Brain microvascular endothelial cell (primary cell): ENCODE measurements around the gene NDUFAB1.
"Not testable (repeated sequence)": the region's sequence is repeated elsewhere in the genome, so short reads cannot be mapped to it uniquely, and the experiment has no call there.

ENCODE experiments used
- DNase-seq: peaks from one replicate; pipeline ENCODE4 v3.0.0-alpha.2; 2020
- H3K27ac ChIP-seq: fragments of 250-450 bp; sonication (Bioruptor Pico); 2 replicates; pipeline ENCODE4 v1.5.1; 2020; ENCODE audit warnings: mild to moderate bottlenecking, moderate library complexity
- H3K27me3 ChIP-seq: fragments of 250-450 bp; sonication (Bioruptor Pico); replicated peaks from 2 replicates; pipeline ENCODE4 v1.5.1; 2020; ENCODE audit warnings: mild to moderate bottlenecking
- H3K36me3 ChIP-seq: fragments of 250-450 bp; sonication (Bioruptor Pico); replicated peaks from 2 replicates; pipeline ENCODE4 v1.5.1; 2020; ENCODE audit warnings: mild to moderate bottlenecking
- H3K4me3 ChIP-seq: 2 replicates; pipeline ENCODE4 v1.5.1; 2011; ENCODE audit warnings: low read depth, mild to moderate bottlenecking, control low read depth, low read length, moderate library complexity
- CTCF ChIP-seq: IDR thresholded peaks from 2 replicates; pipeline ENCODE4 v1.5.1; 2011; ENCODE audit warnings: low read depth, mild to moderate bottlenecking, moderate library complexity, low read length, control low read depth, inconsistent platforms; ENCODE audit errors: missing control alignments
- in situ Hi-C: cut with HindIII; loops from 2 replicates; pipeline ENCODE4 v1.10.0; 2017; ENCODE audit warnings: low sequenced_read_pairs, low pct_ligation_motif_present

The NDUFAB1 gene

GRCh38 chr16:23554536-23554935, 41.6 kb downstream of the NDUFAB1 start:
- no peak for TF ChIP-seq CTCF
- H3K36me3 ChIP-seq: peaks cover 19% of the 10 kb centered on the region
- H3K4me3 ChIP-seq: no peak overlapping the region
- H3K27ac ChIP-seq: no peak overlapping the region
- H3K27me3 ChIP-seq: no peaks in the 10 kb centered on the region
- DNase-seq: no peak
- in situ Hi-C loops: no loop called here

GRCh38 chr16:23552161-23552560, 44.0 kb downstream of the NDUFAB1 start:
- Histone ChIP-seq H3K36me3 (peaks cover 31% of the 10 kb centered on the region), H3K27me3 (no peaks in the 10 kb centered on the region), H3K4me3 (no peak overlapping the region), H3K27ac (no peak overlapping the region)
- DNase-seq: no peak
- TF ChIP-seq CTCF: no peak
- in situ Hi-C loops: no loop called here

GRCh38 chr16:23549938-23550337, 46.2 kb downstream of the NDUFAB1 start:
- in situ Hi-C loops: no loop called here
- H3K36me3 ChIP-seq: peaks cover 37% of the 10 kb centered on the region

GRCh38 chr16:23544436-23544835, 51.7 kb downstream of the NDUFAB1 start:
- no peak for DNase-seq
- peaks cover 31% of the 10 kb centered on the region for H3K36me3 ChIP-seq
- in situ Hi-C loops: no loop called here
- no peak overlapping the region for H3K4me3 ChIP-seq
- no peaks in the 10 kb centered on the region for H3K27me3 ChIP-seq
- TF ChIP-seq CTCF: no peak
- no peak overlapping the region for H3K27ac ChIP-seq

More at GRCh38 chr16:23549938-23550337, 46.2 kb downstream of the NDUFAB1 start:
- Histone ChIP-seq H3K4me3 (no peak overlapping the region), H3K27me3 (no peaks in the 10 kb centered on the region), H3K27ac (no peak overlapping the region)
- no peak for TF ChIP-seq CTCF
- no peak for DNase-seq

GRCh38 chr16:23540817-23541178, 55.3 kb downstream of the NDUFAB1 start:
- in situ Hi-C loops, H3K27me3 ChIP-seq, H3K4me3 ChIP-seq, DNase-seq, H3K27ac ChIP-seq: not testable (repeated sequence)
- H3K36me3 ChIP-seq: peaks cover 14% of the 10 kb centered on the region

- no peak for TF ChIP-seq CTCF
- in situ Hi-C loops: no loop called here
- peaks cover 14% of the 10 kb centered on the region for H3K36me3 ChIP-seq
- H3K4me3 ChIP-seq: no peak overlapping the region
- DNase-seq: no peak
- H3K27ac ChIP-seq: no peak overlapping the region
- no peaks in the 10 kb centered on the region for H3K27me3 ChIP-seq
Observed at GRCh38 chr16:23539984-23540816, 55.9 kb downstream of the NDUFAB1 start.
